HepG2 (cell line): ENCODE data around the gene ZIM2. TPM values are rescaled to one million over a fixed set of nuclear protein-coding genes. Genes with fewer than 3 reads are reported as not detected.
A peak's percentile ranks its signal among the peaks of the same experiment; 100 is the strongest.

ENCODE experiments used
- CERS6 ChIP-seq: sonication (generic); formaldehyde crosslinking; IDR thresholded peaks from 2 replicates; pipeline ENCODE4 v1.5.0; 2020; ENCODE audit warnings: missing genetic modification reagents
- GLI4 ChIP-seq: sonication (generic); formaldehyde crosslinking; IDR thresholded peaks from 2 replicates; pipeline ENCODE4 v1.5.1; 2020; ENCODE audit warnings: missing genetic modification reagents, mild to moderate bottlenecking, moderate library complexity, borderline replicate concordance
- IRF1 ChIP-seq: sonication (generic); formaldehyde crosslinking; IDR thresholded peaks from 2 replicates; pipeline ENCODE4 v1.4.0; 2020; ENCODE audit warnings: low read depth, mild to moderate bottlenecking, missing genetic modification reagents
- LBX2 ChIP-seq: sonication (generic); formaldehyde crosslinking; IDR thresholded peaks from 2 replicates; pipeline ENCODE4 v1.5.0; 2020; ENCODE audit warnings: missing genetic modification reagents, mild to moderate bottlenecking, borderline replicate concordance
- NFE2 ChIP-seq: sonication (generic); formaldehyde crosslinking; IDR thresholded peaks from 2 replicates; pipeline ENCODE4 v1.4.0; 2020; ENCODE audit warnings: missing genetic modification reagents
- RORA ChIP-seq: sonication (generic); formaldehyde crosslinking; IDR thresholded peaks from 2 replicates; pipeline ENCODE4 v1.5.0; 2020; ENCODE audit warnings: mild to moderate bottlenecking, missing genetic modification reagents, moderate library complexity
- SNAPC2 ChIP-seq: sonication (generic); formaldehyde crosslinking; IDR thresholded peaks from 2 replicates; pipeline ENCODE4 v1.8.1; 2022; ENCODE audit warnings: mild to moderate bottlenecking, missing genetic modification reagents
- SP4 ChIP-seq: sonication (generic); formaldehyde crosslinking; IDR thresholded peaks from 2 replicates; pipeline ENCODE4 v1.8.1; 2023; ENCODE audit warnings: mild to moderate bottlenecking, missing genetic modification reagents
- SP5 ChIP-seq: IDR thresholded peaks from 2 replicates; pipeline ENCODE4 v1.6.1; 2016; ENCODE audit warnings: low read depth, borderline replicate concordance
- TRAFD1 ChIP-seq: sonication (generic); formaldehyde crosslinking; IDR thresholded peaks from 2 replicates; pipeline ENCODE4 v1.5.1; 2020; ENCODE audit warnings: missing genetic modification reagents, mild to moderate bottlenecking, borderline replicate concordance
- USF2 ChIP-seq, 2 experiments: sonication (generic) in 1 of 2; formaldehyde crosslinking in 1 of 2; IDR thresholded peaks; 2 replicates each; pipeline versions ENCODE4 v1.5.1 to v1.6.1; 2011 to 2020; ENCODE audit warnings: borderline replicate concordance in 1 of 2, low read depth in 1 of 2, low read length in 1 of 2, mild to moderate bottlenecking in 1 of 2, missing genetic modification reagents in 1 of 2, moderate library complexity in 1 of 2
- ZFYVE20 ChIP-seq: sonication (generic); formaldehyde crosslinking; IDR thresholded peaks from 2 replicates; pipeline ENCODE4 v1.8.0; 2023; ENCODE audit warnings: low read depth, mild to moderate bottlenecking, moderate library complexity, missing genetic modification reagents, borderline replicate concordance
- ZIK1 ChIP-seq: sonication (generic); formaldehyde crosslinking; IDR thresholded peaks from 2 replicates; pipeline ENCODE4 v1.5.0; 2020; ENCODE audit warnings: mild to moderate bottlenecking, low read depth, missing genetic modification reagents, borderline replicate concordance
- ZNF235 ChIP-seq: sonication (generic); formaldehyde crosslinking; IDR thresholded peaks from 2 replicates; pipeline ENCODE4 v1.8.1; 2023; ENCODE audit warnings: mild to moderate bottlenecking, missing genetic modification reagents, borderline replicate concordance
- ZNF260 ChIP-seq: sonication (generic); formaldehyde crosslinking; IDR thresholded peaks from 2 replicates; pipeline ENCODE4 v1.4.0; 2020; ENCODE audit warnings: missing genetic modification reagents, low read depth, mild to moderate bottlenecking, borderline replicate concordance
- ZNF510 ChIP-seq: sonication (generic); formaldehyde crosslinking; IDR thresholded peaks from 2 replicates; pipeline ENCODE4 v1.4.0; 2020; ENCODE audit warnings: low read depth, mild to moderate bottlenecking, missing genetic modification reagents
- ZNF598 ChIP-seq: sonication (generic); formaldehyde crosslinking; IDR thresholded peaks from 2 replicates; pipeline ENCODE4 v1.5.1; 2020; ENCODE audit warnings: mild to moderate bottlenecking, missing genetic modification reagents, borderline replicate concordance
- ZNF710 ChIP-seq: sonication (generic); formaldehyde crosslinking; IDR thresholded peaks from 2 replicates; pipeline ENCODE4 v1.5.0; 2020; ENCODE audit warnings: mild to moderate bottlenecking, missing genetic modification reagents, borderline replicate concordance
- ZNF766 ChIP-seq: sonication (generic); formaldehyde crosslinking; IDR thresholded peaks from 2 replicates; pipeline ENCODE4 v1.5.0; 2020; ENCODE audit warnings: missing genetic modification reagents, borderline replicate concordance
- polyA plus RNA-seq, 8 experiments: library from polyadenylated mRNA; depleted of rRNA in 3 of 8; stranded (reverse) in 7 of 8; unstranded in 1 of 8; fragments of >200 nt; fragmentation: Illumina TruSeq in 4 of 8; extraction: Trizol in 4 of 8; gene quantifications; 2 replicates each; pipeline versions ENCODE4 v1.2.1 to v1.2.3, GENCODE V29; 2011 to 2016; ENCODE audit warnings: low read depth in 4 of 8, missing spikeins in 1 of 8, mixed read lengths in 1 of 8; ENCODE audit not compliant: insufficient read depth in 1 of 8
- total RNA-seq, 5 experiments: library from RNA; depleted of rRNA; stranded (reverse); fragments of >200 nt; fragmentation: Illumina TruSeq; extraction: Trizol; gene quantifications; 2 replicates each; pipeline ENCODE4 v1.2.3, GENCODE V29; 2016; ENCODE audit warnings: low read depth in 1 of 5

Gene ZIM2
- total and polyA plus RNA-seq, 2 of the 13 experiments (the other 11 are each of a cell fraction or from before 2014, with no cell fraction given) = 7.2 to 10.3 TPM

- no peak for TF ChIP-seq ZNF598 (CRISPR knock-in tag)
- TF ChIP-seq RORA = no peak
- no peak for TF ChIP-seq ZNF235 (CRISPR knock-in tag)
- TF ChIP-seq SNAPC2 (CRISPR knock-in tag) = peak; percentile 31; the same call in 1 of the 2 replicates
- no peak for TF ChIP-seq ZNF766 (CRISPR knock-in tag)
- no peak for TF ChIP-seq CERS6 (CRISPR knock-in tag)
- TF ChIP-seq USF2 (IDR thresholded peaks at IDR 0.05; ENCODE audit: low read depth, low read length) = no peak
- TF ChIP-seq USF2 (CRISPR knock-in tag; IDR thresholded peaks at IDR 0.05; ENCODE audit: borderline replicate concordance) = no peak
- 0 out of 2 replicates have a peak, but pooled peaks have one; percentile 55 for TF ChIP-seq SP4 (CRISPR knock-in tag)
- no peak for TF ChIP-seq IRF1 (CRISPR knock-in tag)
- TF ChIP-seq TRAFD1 = no peak
- TF ChIP-seq ZFYVE20 = no peak
- TF ChIP-seq ZNF260 (CRISPR knock-in tag) = no peak
- TF ChIP-seq ZNF510 (CRISPR knock-in tag) = no peak
- TF ChIP-seq SP5 (CRISPR knock-in tag) = no peak
- TF ChIP-seq NFE2 = no peak
- no peak; the same call in 1 of the 2 replicates for TF ChIP-seq GLI4 (CRISPR knock-in tag)
- TF ChIP-seq ZIK1 (CRISPR knock-in tag) = no peak
- no peak for TF ChIP-seq LBX2 (CRISPR knock-in tag)
- peak; percentile 48; the same call in 1 of the 2 replicates for TF ChIP-seq ZNF710
These were observed at the start of gene ZIM2, which contains the start of gene PEG3 (continued) for GRCh38 chr19:56840451-56841192.
